ENCODE measurements around the gene IKZF1. TPM values are rescaled to one million over a fixed set of nuclear protein-coding genes. Genes with fewer than 3 reads are reported as not detected.

Gene IKZF1
- total RNA-seq, 1 donor from 2014 or later, result 2.0 TPM

GRCh38 chr7:50293509-50294179, 10.9 kb upstream of the IKZF1 start:
- H3K9me3 Mint-ChIP-seq, result no peaks in the 10 kb centered on the region
- H3K36me3 Mint-ChIP-seq, result no peaks in the 10 kb centered on the region
- no peaks in the 10 kb centered on the region for H3K4me1 Mint-ChIP-seq (ENCODE audit: unreplicated experiment)
- no peak overlapping the region for H3K4me3 Mint-ChIP-seq
- no peak for DNase-seq (ENCODE audit: extremely low spot score, unreplicated experiment)
- no peak overlapping the region for H3K27ac Mint-ChIP-seq
- no peak for TF ChIP-seq CTCF (conservative IDR thresholded peaks at IDR 0.05)
- peaks cover 45% of the 10 kb centered on the region for H3K27me3 Mint-ChIP-seq

DNA sequence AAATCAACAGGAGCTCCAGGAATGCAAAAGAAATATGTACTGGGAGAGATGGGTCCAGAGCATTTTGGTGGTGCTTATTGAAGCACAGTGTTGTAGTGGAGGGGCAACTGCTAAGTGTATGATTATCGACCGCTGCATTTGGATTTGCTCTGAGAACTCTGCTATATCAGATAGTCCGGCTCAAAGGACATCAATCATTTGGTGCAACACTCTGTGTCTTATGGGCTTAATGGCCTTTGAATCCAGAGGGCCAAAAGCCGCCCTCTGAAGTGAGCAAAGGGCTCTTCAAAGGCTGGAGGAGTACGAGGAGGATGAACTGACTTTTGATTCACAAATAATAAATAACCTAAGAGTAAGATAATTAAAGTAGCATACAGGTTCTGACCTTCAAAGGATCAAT, 9.4 kb upstream of the IKZF1 start:
- no peak for DNase-seq (ENCODE audit: extremely low spot score, unreplicated experiment)
- Mint-ChIP-seq H3K36me3 (no peaks in the 10 kb centered on the region), H3K27me3 (peaks cover 54% of the 10 kb centered on the region), H3K4me3 (no peak overlapping the region), H3K27ac (no peak overlapping the region), H3K4me1 (ENCODE audit: unreplicated experiment) (no peaks in the 10 kb centered on the region), H3K9me3 (no peaks in the 10 kb centered on the region)
- no peak for TF ChIP-seq CTCF (conservative IDR thresholded peaks at IDR 0.05)

DNA sequence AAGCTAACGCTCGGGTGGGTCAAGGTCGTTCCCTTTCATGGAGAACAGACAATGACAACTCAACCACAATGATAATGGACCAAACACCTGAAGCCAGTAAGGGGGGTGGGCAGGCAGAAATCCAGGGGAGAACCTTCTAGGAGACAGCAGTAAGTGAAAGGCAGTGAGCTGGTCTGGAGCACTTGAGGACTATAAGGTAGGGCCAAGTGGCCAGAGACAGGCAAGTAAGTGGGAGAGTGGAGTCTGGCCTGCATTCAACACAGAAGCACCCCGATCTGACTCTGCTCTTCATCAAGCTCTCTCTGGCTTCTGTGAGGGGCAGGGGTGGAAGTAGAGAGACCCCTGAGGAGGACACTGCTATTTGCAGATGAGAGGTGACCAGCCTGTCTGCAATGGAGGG, 7.7 kb upstream of the IKZF1 start:
- Mint-ChIP-seq H3K4me1 (ENCODE audit: unreplicated experiment) (no peaks in the 10 kb centered on the region), H3K27ac (no peak overlapping the region), H3K4me3 (no peak overlapping the region), H3K27me3 (peaks cover 67% of the 10 kb centered on the region), H3K9me3 (no peaks in the 10 kb centered on the region), H3K36me3 (no peaks in the 10 kb centered on the region)
- no peak for TF ChIP-seq CTCF (conservative IDR thresholded peaks at IDR 0.05)
- DNase-seq (ENCODE audit: extremely low spot score, unreplicated experiment), result no peak

- no peaks in the 10 kb centered on the region for H3K4me1 Mint-ChIP-seq (ENCODE audit: unreplicated experiment)
Measured at GRCh38 chr7:50298811-50299562, 5.5 kb upstream of the IKZF1 start.

GRCh38 chr7:50300336-50300735, 4.2 kb upstream of the IKZF1 start:
- H3K36me3 Mint-ChIP-seq, result no peaks in the 10 kb centered on the region
- H3K27ac Mint-ChIP-seq, result no peak overlapping the region
- H3K4me1 Mint-ChIP-seq (ENCODE audit: unreplicated experiment), result no peaks in the 10 kb centered on the region
- no peak overlapping the region for H3K4me3 Mint-ChIP-seq
- H3K27me3 Mint-ChIP-seq, result peaks cover 76% of the 10 kb centered on the region
- H3K9me3 Mint-ChIP-seq, result no peaks in the 10 kb centered on the region
- no peak for DNase-seq (ENCODE audit: extremely low spot score, unreplicated experiment)
- no peak for TF ChIP-seq CTCF (conservative IDR thresholded peaks at IDR 0.05)

More at GRCh38 chr7:50298811-50299562, 5.5 kb upstream of the IKZF1 start:
- H3K9me3 Mint-ChIP-seq, result no peaks in the 10 kb centered on the region
- no peak overlapping the region for H3K4me3 Mint-ChIP-seq
- no peak overlapping the region for H3K27ac Mint-ChIP-seq
- H3K36me3 Mint-ChIP-seq, result no peaks in the 10 kb centered on the region
- DNase-seq (ENCODE audit: extremely low spot score, unreplicated experiment), result no peak
- H3K27me3 Mint-ChIP-seq, result peaks cover 71% of the 10 kb centered on the region
- no peak for TF ChIP-seq CTCF (conservative IDR thresholded peaks at IDR 0.05)

Measured in type B pancreatic cell (in vitro differentiated cells).